SH-SY5Y (cell line): ENCODE measurements around the gene CLHC1.

Experiments
- GATA2 ChIP-seq: IDR thresholded peaks from 2 replicates; pipeline ENCODE4 v1.6.1; 2011; ENCODE audit warnings: mild to moderate bottlenecking, low read depth, low read length
- GATA3 ChIP-seq: IDR thresholded peaks from 2 replicates; pipeline ENCODE4 v1.6.1; 2011; ENCODE audit warnings: low read depth, mild to moderate bottlenecking, low read length, moderate library complexity

GRCh38 chr2:55135491-55135890 lies 96.6 kb downstream of the CLHC1 start:
- TF ChIP-seq GATA3 (no peak), GATA2 (no peak)
